WTC11 (cell line): Measurements from ENCODE around the gene PER1. TPM values are rescaled to one million over a fixed set of nuclear protein-coding genes. Genes with fewer than 3 reads are reported as not detected.

Experiments used
- ATAC-seq: fragments of 200-7000 bp; cut with Tn5 transposase; 2 replicates; pipeline ENCODE4 v1.10.0; 2021; ENCODE audit warnings: mild to moderate bottlenecking, moderate library complexity
- CTCF ChIA-PET: fragments of 300-600 bp; sonication (Branson Sonifier 250); formaldehyde crosslinking; loops from one replicate; lab custom pipeline; 2021; ENCODE audit warnings: antibody characterized with exemption; lab: Charles Lee
- POLR2A ChIA-PET: fragments of 350-600 bp; sonication (Branson Sonifier 250); formaldehyde crosslinking; loops from one replicate; lab custom pipeline; 2021; ENCODE audit warnings: antibody characterized with exemption; lab: Charles Lee
- DNase-seq: peaks from one replicate; pipeline ENCODE4 v3.0.0; 2021; ENCODE audit warnings: low spot score
- H3K27ac Mint-ChIP-seq: 2 replicates; pipeline ENCODE4 v1.8.0; 2021; ENCODE audit warnings: mixed read lengths
- H3K27me3 Mint-ChIP-seq: 2 replicates; pipeline ENCODE4 v1.8.0; 2021; ENCODE audit warnings: low read depth, mild to moderate bottlenecking, moderate library complexity, mixed read lengths
- H3K36me3 Mint-ChIP-seq: 2 replicates; pipeline ENCODE4 v1.8.0; 2021; ENCODE audit warnings: mixed read lengths
- H3K4me1 Mint-ChIP-seq: 2 replicates; pipeline ENCODE4 v1.8.0; 2022; ENCODE audit warnings: mixed read lengths
- H3K4me3 Mint-ChIP-seq: 2 replicates; pipeline ENCODE4 v1.8.0; 2021; ENCODE audit warnings: mild to moderate bottlenecking, moderate library complexity, mixed read lengths
- H3K9me3 Mint-ChIP-seq: 2 replicates; pipeline ENCODE4 v1.8.0; 2021; ENCODE audit warnings: mixed read lengths
- E2F5 ChIP-seq: sonication (generic); formaldehyde crosslinking; IDR thresholded peaks from 2 replicates; pipeline ENCODE4 v1.8.1; 2022; ENCODE audit warnings: mild to moderate bottlenecking, moderate library complexity, missing genetic modification reagents
- ESRRA ChIP-seq: sonication (generic); formaldehyde crosslinking; IDR thresholded peaks from 2 replicates; pipeline ENCODE4 v1.8.1; 2022; ENCODE audit warnings: mild to moderate bottlenecking, missing genetic modification reagents, borderline replicate concordance
- FOXP1 ChIP-seq: sonication (generic); formaldehyde crosslinking; IDR thresholded peaks from 2 replicates; pipeline ENCODE4 v1.8.0; 2022; ENCODE audit warnings: missing genetic modification reagents, mild to moderate bottlenecking, moderate library complexity, borderline replicate concordance
- NFE2L1 ChIP-seq: sonication (generic); formaldehyde crosslinking; IDR thresholded peaks from 2 replicates; pipeline ENCODE4 v1.8.1; 2023; ENCODE audit warnings: missing genetic modification reagents
- NFYB ChIP-seq: sonication (generic); formaldehyde crosslinking; conservative IDR thresholded peaks from 2 replicates; pipeline ENCODE4 v1.8.0; 2022; ENCODE audit warnings: low read depth, missing genetic modification reagents
- OVOL2 ChIP-seq: fragments of 250-450 bp; sonication (Bioruptor Pico); IDR thresholded peaks from 2 replicates; pipeline ENCODE4 v1.9.0; 2021; ENCODE audit warnings: mild to moderate bottlenecking, borderline replicate concordance
- PRRX2 ChIP-seq: fragments of 250-450 bp; sonication (Bioruptor Pico); IDR thresholded peaks from 2 replicates; pipeline ENCODE4 v1.8.0; 2021; ENCODE audit warnings: mild to moderate bottlenecking
- SMAD3 ChIP-seq: sonication (generic); formaldehyde crosslinking; IDR thresholded peaks from 2 replicates; pipeline ENCODE4 v1.8.0; 2022; ENCODE audit warnings: missing genetic modification reagents, mild to moderate bottlenecking, borderline replicate concordance
- SP1 ChIP-seq: sonication (generic); formaldehyde crosslinking; conservative IDR thresholded peaks from 2 replicates; pipeline ENCODE4 v1.8.1; 2022; ENCODE audit warnings: missing genetic modification reagents
- TEAD1 ChIP-seq: sonication (generic); formaldehyde crosslinking; IDR thresholded peaks from 2 replicates; pipeline ENCODE4 v1.8.0; 2022; ENCODE audit warnings: mild to moderate bottlenecking, missing genetic modification reagents
- TEAD4 ChIP-seq: sonication (generic); formaldehyde crosslinking; IDR thresholded peaks from 2 replicates; pipeline ENCODE4 v1.8.0; 2022; ENCODE audit warnings: mild to moderate bottlenecking, missing genetic modification reagents
- TP53 ChIP-seq: sonication (generic); formaldehyde crosslinking; IDR thresholded peaks from 2 replicates; pipeline ENCODE4 v1.8.1; 2023; ENCODE audit warnings: mild to moderate bottlenecking, missing genetic modification reagents
- ZNF396 ChIP-seq: fragments of 250-450 bp; sonication (Bioruptor Pico); IDR thresholded peaks from 2 replicates; pipeline ENCODE4 v1.8.0; 2021; ENCODE audit warnings: mild to moderate bottlenecking, moderate library complexity, borderline replicate concordance
- total RNA-seq: library from RNA; stranded (reverse); gene quantifications from 3 replicates; pipeline ENCODE4 v1.2.3, GENCODE V29; 2021
- TF ChIP-seq, protein P1 (sequence below): fragments of 250-450 bp; sonication (Bioruptor Pico); IDR thresholded peaks from 2 replicates; pipeline ENCODE4 v2.1.2; 2022; ENCODE audit warnings: mild to moderate bottlenecking, moderate library complexity
- TF ChIP-seq, protein P2 (sequence below): sonication (generic); formaldehyde crosslinking; IDR thresholded peaks from 2 replicates; pipeline ENCODE4 v1.8.0; 2022; ENCODE audit warnings: mild to moderate bottlenecking, missing genetic modification reagents
- TF ChIP-seq, protein P3 (sequence below): sonication (generic); formaldehyde crosslinking; IDR thresholded peaks from 2 replicates; pipeline ENCODE4 v1.8.0; 2022; ENCODE audit warnings: mild to moderate bottlenecking, missing genetic modification reagents
- TF ChIP-seq, protein P4 (sequence below): sonication (generic); formaldehyde crosslinking; IDR thresholded peaks from 2 replicates; pipeline ENCODE4 v1.8.1; 2023; ENCODE audit warnings: mild to moderate bottlenecking, moderate library complexity, missing genetic modification reagents
- TF ChIP-seq, protein P5 (sequence below): sonication (generic); formaldehyde crosslinking; IDR thresholded peaks from 2 replicates; pipeline ENCODE4 v1.8.0; 2023; ENCODE audit warnings: missing genetic modification reagents

Gene PER1
- total RNA-seq, 1 experiment from 2014 or later, result 46.9 TPM

- 0 out of 2 replicates have a peak, but pooled peaks have one; percentile 33 for TF ChIP-seq E2F5 (CRISPR knock-in tag)
- TF ChIP-seq ZNF396 (CRISPR knock-in tag), result no peak
- TF ChIP-seq, protein P1, sequence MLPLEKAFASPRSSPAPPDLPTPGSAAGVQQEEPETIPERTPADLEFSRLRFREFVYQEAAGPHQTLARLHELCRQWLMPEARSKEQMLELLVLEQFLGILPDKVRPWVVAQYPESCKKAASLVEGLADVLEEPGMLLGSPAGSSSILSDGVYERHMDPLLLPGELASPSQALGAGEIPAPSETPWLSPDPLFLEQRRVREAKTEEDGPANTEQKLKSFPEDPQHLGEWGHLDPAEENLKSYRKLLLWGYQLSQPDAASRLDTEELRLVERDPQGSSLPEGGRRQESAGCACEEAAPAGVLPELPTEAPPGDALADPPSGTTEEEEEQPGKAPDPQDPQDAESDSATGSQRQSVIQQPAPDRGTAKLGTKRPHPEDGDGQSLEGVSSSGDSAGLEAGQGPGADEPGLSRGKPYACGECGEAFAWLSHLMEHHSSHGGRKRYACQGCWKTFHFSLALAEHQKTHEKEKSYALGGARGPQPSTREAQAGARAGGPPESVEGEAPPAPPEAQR (CRISPR knock-in tag), result no peak
- no peak; the same call in 1 of the 2 replicates for TF ChIP-seq ESRRA (CRISPR knock-in tag)
- TF ChIP-seq, protein P2, sequence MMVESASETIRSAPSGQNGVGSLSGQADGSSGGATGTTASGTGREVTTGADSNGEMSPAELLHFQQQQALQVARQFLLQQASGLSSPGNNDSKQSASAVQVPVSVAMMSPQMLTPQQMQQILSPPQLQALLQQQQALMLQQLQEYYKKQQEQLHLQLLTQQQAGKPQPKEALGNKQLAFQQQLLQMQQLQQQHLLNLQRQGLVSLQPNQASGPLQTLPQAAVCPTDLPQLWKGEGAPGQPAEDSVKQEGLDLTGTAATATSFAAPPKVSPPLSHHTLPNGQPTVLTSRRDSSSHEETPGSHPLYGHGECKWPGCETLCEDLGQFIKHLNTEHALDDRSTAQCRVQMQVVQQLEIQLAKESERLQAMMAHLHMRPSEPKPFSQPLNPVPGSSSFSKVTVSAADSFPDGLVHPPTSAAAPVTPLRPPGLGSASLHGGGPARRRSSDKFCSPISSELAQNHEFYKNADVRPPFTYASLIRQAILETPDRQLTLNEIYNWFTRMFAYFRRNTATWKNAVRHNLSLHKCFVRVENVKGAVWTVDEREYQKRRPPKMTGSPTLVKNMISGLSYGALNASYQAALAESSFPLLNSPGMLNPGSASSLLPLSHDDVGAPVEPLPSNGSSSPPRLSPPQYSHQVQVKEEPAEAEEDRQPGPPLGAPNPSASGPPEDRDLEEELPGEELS (CRISPR knock-in tag), result peak; percentile 48; the same call in 1 of the 2 replicates
- TF ChIP-seq TEAD1 (CRISPR knock-in tag), result 0 out of 2 replicates have a peak, but pooled peaks have one; percentile 39
- TF ChIP-seq SP1, result peak; percentile 55; the same call in 1 of the 2 replicates
- TF ChIP-seq, protein P3, sequence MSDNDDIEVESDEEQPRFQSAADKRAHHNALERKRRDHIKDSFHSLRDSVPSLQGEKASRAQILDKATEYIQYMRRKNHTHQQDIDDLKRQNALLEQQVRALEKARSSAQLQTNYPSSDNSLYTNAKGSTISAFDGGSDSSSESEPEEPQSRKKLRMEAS (CRISPR knock-in tag), result peak; percentile 60; the same call in 1 of the 2 replicates
- no peak for TF ChIP-seq TEAD4
- TF ChIP-seq, protein P4, sequence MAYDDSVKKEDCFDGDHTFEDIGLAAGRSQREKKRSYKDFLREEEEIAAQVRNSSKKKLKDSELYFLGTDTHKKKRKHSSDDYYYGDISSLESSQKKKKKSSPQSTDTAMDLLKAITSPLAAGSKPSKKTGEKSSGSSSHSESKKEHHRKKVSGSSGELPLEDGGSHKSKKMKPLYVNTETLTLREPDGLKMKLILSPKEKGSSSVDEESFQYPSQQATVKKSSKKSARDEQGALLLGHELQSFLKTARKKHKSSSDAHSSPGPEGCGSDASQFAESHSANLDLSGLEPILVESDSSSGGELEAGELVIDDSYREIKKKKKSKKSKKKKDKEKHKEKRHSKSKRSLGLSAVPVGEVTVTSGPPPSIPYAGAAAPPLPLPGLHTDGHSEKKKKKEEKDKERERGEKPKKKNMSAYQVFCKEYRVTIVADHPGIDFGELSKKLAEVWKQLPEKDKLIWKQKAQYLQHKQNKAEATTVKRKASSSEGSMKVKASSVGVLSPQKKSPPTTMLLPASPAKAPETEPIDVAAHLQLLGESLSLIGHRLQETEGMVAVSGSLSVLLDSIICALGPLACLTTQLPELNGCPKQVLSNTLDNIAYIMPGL (CRISPR knock-in tag), result peak; percentile 98
- peak; percentile 36; the same call in 1 of the 2 replicates for TF ChIP-seq FOXP1 (CRISPR knock-in tag)
- TF ChIP-seq, all 79 proteins: peak for 11
These were observed 30.4 kb downstream of the PER1 start (continued) for GRCh38 chr17:8121681-8122421.

- CTCF ChIA-PET, result interaction anchor here (0.8 to 9.8 kb wide), 8 partner anchors 13 to 179 kb away, joined by 3 to 118 read pairs (median 11); partner anchors contain the start of gene AURKB
- ATAC-seq, result no peak
- DNase-seq, result no peak
- H3K27ac Mint-ChIP-seq, result no peak overlapping the region
- H3K27me3 Mint-ChIP-seq, result peaks cover 73% of the 10 kb centered on the region
- H3K4me3 Mint-ChIP-seq, result peak overlapping the region; percentile 85
- POLR2A ChIA-PET, result interaction anchor here (1.0 kb wide), 1 partner anchor 42 kb away, joined by 3 read pairs; no protein-coding TSS in a partner anchor
- H3K4me1 Mint-ChIP-seq, result peaks cover 17% of the 10 kb centered on the region
- no peak for TF ChIP-seq SMAD3
- no peak for TF ChIP-seq SP1
- no peak for TF ChIP-seq TP53 (CRISPR knock-in tag)
- TF ChIP-seq OVOL2 (CRISPR knock-in tag), result no peak
- TF ChIP-seq NFYB, result no peak
- no peak for TF ChIP-seq PRRX2
- TF ChIP-seq, protein P5, sequence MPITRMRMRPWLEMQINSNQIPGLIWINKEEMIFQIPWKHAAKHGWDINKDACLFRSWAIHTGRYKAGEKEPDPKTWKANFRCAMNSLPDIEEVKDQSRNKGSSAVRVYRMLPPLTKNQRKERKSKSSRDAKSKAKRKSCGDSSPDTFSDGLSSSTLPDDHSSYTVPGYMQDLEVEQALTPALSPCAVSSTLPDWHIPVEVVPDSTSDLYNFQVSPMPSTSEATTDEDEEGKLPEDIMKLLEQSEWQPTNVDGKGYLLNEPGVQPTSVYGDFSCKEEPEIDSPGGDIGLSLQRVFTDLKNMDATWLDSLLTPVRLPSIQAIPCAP (CRISPR knock-in tag), result no peak
- TF ChIP-seq NFE2L1, result no peak
- H3K36me3 Mint-ChIP-seq, result no peaks in the 10 kb centered on the region
- H3K9me3 Mint-ChIP-seq, result no peaks in the 10 kb centered on the region
These were observed 30.9 kb downstream of the PER1 start for GRCh38 chr17:8121407-8121680.
